Measurements from ENCODE around the gene XXYLT1. TPM values are rescaled to one million over a fixed set of nuclear protein-coding genes. Genes with fewer than 3 reads are reported as not detected.

Gene XXYLT1
- total and polyA plus RNA-seq, 2 of the 8 experiments (the other 6 are each of a cell fraction or from before 2014, with no cell fraction given) = 18.9 to 23.8 TPM

DNA sequence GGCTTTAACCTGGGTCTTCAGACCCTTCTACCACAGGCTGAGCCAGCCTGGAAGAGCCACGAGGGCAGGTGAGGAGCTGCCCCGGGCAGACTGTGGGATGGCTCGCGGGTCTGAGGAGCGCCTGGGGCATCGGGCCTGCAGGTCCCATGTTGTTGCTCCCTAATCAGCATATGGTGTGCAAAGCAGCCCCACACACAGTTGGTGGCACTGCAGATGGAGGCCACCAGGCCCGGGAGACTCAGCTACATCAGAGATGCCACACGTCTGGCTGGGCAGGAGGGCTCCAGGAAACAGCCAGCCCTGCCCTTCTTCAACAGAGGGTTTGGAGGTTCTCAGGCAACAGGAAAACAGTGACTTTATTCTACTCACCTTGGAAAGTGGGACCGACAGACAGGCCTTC lies 63.9 kb downstream of the XXYLT1 start:
- Histone ChIP-seq H3K4me1 (replicated peaks in 1 of 4; ENCODE audit: control insufficient read depth in 3 of 4, insufficient read depth in 4 of 4, low read length in 3 of 4) (peaks cover 0 to 17% (median 10%) of the 10 kb centered on the region in 4 experiments; a peak in 6 of 7 replicates), H4K20me1 (replicated peaks in 1 of 2; ENCODE audit: control insufficient read depth in 1 of 2, insufficient read depth in 2 of 2, low read length in 2 of 2) (peaks cover 2 to 9% of the 10 kb centered on the region in 2 experiments), H2AK5ac (ENCODE audit: low read depth, low read length) (no peak overlapping the region), H3K4me2 (ENCODE audit: insufficient read depth in 1 of 2, low read depth in 2 of 2, low read length in 2 of 2) (no peak overlapping the region), H2BK20ac (ENCODE audit: low read length) (no peak overlapping the region), H3K23ac (ENCODE audit: insufficient read length) (no peak overlapping the region), H3K79me1 (ENCODE audit: low read depth, low read length) (peaks cover 10% of the 10 kb centered on the region), H3K4me3 (ENCODE audit: extremely low read depth in 1 of 4, insufficient read depth in 2 of 4, low read depth in 3 of 4, low read length in 4 of 4) (no peak overlapping the region), H3K36me3 (ENCODE audit: control insufficient read depth in 2 of 4, insufficient read depth in 4 of 4, low read length in 3 of 4) (no peaks in the 10 kb centered on the region), H3K14ac (ENCODE audit: insufficient read length) (no peak overlapping the region), H3K56ac (replicated peaks; ENCODE audit: insufficient read length, low read depth, low read length) (no peak overlapping the region), H3K23me2 (ENCODE audit: low read depth, low read length) (no peaks in the 10 kb centered on the region), H4K5ac (ENCODE audit: insufficient read length, low read depth, low read length) (no peak overlapping the region), H4K91ac (replicated peaks; ENCODE audit: insufficient read length, low read length) (no peak overlapping the region), H3K27me3 (replicated peaks in 1 of 4; ENCODE audit: control insufficient read depth in 3 of 4, extremely low read depth in 1 of 4, insufficient read depth in 3 of 4, low read length in 3 of 4) (no peaks in the 10 kb centered on the region), H2AFZ (ENCODE audit: low read length) (no peak overlapping the region), H3K9ac (replicated peaks in 1 of 4; ENCODE audit: extremely low read depth in 1 of 4, low read depth in 3 of 4, low read length in 3 of 4) (no peak overlapping the region), H2BK12ac (ENCODE audit: low read depth, low read length) (no peak overlapping the region), H3K4ac (replicated peaks; ENCODE audit: insufficient read length, low read depth, low read length) (no peak overlapping the region), H3K18ac (ENCODE audit: extremely low read depth, low read length) (no peak overlapping the region; the same call in 1 of the 2 replicates), H3K9me3 (ENCODE audit: insufficient read depth in 2 of 2, low read depth in 1 of 2, low read length in 1 of 2) (no peaks in the 10 kb centered on the region), H3K27ac (ENCODE audit: low read depth, low read length) (no peak overlapping the region; the same call in 1 of the 2 replicates), H2BK15ac (ENCODE audit: low read length) (no peak overlapping the region), H2BK5ac (ENCODE audit: low read depth, low read length) (no peak overlapping the region), H3K79me2 (ENCODE audit: control insufficient read depth in 1 of 2, insufficient read depth in 2 of 2, low read length in 2 of 2) (peaks cover 0 to 70% of the 10 kb centered on the region in 2 experiments; a peak in 2 of 4 replicates), H2BK120ac (replicated peaks; ENCODE audit: low read depth, low read length) (no peak overlapping the region), H4K8ac (ENCODE audit: extremely low read depth, insufficient read depth, low read length) (no peak overlapping the region)
- POLR2A ChIA-PET (ENCODE audit: partially characterized antibody) = interaction anchor here (1.2 to 1.4 kb wide), 2 partner anchors 8 to 12 kb away, joined by 3 to 4 read pairs; no protein-coding TSS in a partner anchor
- DNase-seq (ENCODE audit: low read depth in 1 of 2, low spot score in 2 of 2) (peak in 1 of 2 experiments; percentile 32), FAIRE-seq (no peak)
- 87% methylated on average over 9 of the region's 9 CpGs; no CpG with 5 or more reads in 1 of the 2 experiments for WGBS, 2 experiments (ENCODE audit: extremely low coverage in 1 of 2, insufficient coverage in 1 of 2, insufficient read length in 1 of 2, insufficient replicate concordance in 2 of 2, low coverage in 1 of 2, low lambda C conversion rate in 2 of 2, missing lambda C conversion rate in 1 of 2)
- CTCF ChIA-PET (ENCODE audit: partially characterized antibody) = interaction anchor here (0.7 to 2.0 kb wide), 3 partner anchors 10 to 33 kb away, joined by 3 to 6 read pairs (median 5); no protein-coding TSS in a partner anchor
- TF ChIP-seq BRCA1 (IDR thresholded peaks at IDR 0.05; ENCODE audit: low read depth, low read length) = no peak
- TF ChIP-seq SP4 (IDR thresholded peaks at IDR 0.05; ENCODE audit: low read length) = no peak
- TF ChIP-seq ASH2L (IDR thresholded peaks at IDR 0.05; ENCODE audit: low read length) = no peak
- TF ChIP-seq POLR2A (IDR thresholded peaks at IDR 0.05; ENCODE audit: control extremely low read depth in 1 of 2, low read depth in 2 of 2, low read length in 2 of 2) = no peak
- TF ChIP-seq RFX5 (IDR thresholded peaks at IDR 0.05; ENCODE audit: borderline replicate concordance, low read depth, low read length) = no peak
- TF ChIP-seq SUZ12 (IDR thresholded peaks at IDR 0.05; ENCODE audit: low read length) = no peak
- TF ChIP-seq TCF12 (IDR thresholded peaks at IDR 0.05; ENCODE audit: low read depth, low read length) = no peak
- TF ChIP-seq TEAD4 (IDR thresholded peaks at IDR 0.05; ENCODE audit: low read depth, low read length) = no peak
- no peak for TF ChIP-seq FOSL1 (IDR thresholded peaks at IDR 0.05; ENCODE audit: insufficient read depth, low read depth, low read length)
- no peak for TF ChIP-seq SP2 (IDR thresholded peaks at IDR 0.05; ENCODE audit: low read length)
- no peak for TF ChIP-seq YY1 (IDR thresholded peaks at IDR 0.05; ENCODE audit: low read depth, low read length)
- TF ChIP-seq POU5F1 (IDR thresholded peaks at IDR 0.05; ENCODE audit: low read depth, low read length) = no peak
- TF ChIP-seq, protein P1, sequence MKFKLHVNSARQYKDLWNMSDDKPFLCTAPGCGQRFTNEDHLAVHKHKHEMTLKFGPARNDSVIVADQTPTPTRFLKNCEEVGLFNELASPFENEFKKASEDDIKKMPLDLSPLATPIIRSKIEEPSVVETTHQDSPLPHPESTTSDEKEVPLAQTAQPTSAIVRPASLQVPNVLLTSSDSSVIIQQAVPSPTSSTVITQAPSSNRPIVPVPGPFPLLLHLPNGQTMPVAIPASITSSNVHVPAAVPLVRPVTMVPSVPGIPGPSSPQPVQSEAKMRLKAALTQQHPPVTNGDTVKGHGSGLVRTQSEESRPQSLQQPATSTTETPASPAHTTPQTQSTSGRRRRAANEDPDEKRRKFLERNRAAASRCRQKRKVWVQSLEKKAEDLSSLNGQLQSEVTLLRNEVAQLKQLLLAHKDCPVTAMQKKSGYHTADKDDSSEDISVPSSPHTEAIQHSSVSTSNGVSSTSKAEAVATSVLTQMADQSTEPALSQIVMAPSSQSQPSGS (IDR thresholded peaks at IDR 0.05; ENCODE audit: low read length) = no peak
- no peak for TF ChIP-seq CHD2 (IDR thresholded peaks at IDR 0.05; ENCODE audit: low read length)
